Large intestine (tissue), 12 donors: ENCODE measurements around the gene ETDC. TPM values are rescaled to one million over a fixed set of nuclear protein-coding genes. Genes with fewer than 3 reads are reported as not detected.
"Not testable (repeated sequence)": the region's sequence is repeated elsewhere in the genome, so short reads cannot be mapped to it uniquely, and the experiment has no call there.

Source experiments
- DNase-seq, 2 donors: peaks; one replicate each; pipeline versions ENCODE4 v3.0.0 to v3.0.0-alpha.2; 2013
- H3K27ac ChIP-seq: one replicate; pipeline ENCODE4 v1.5.1; 2013; ENCODE audit warnings: low read length
- H3K27me3 ChIP-seq: 2 replicates; pipeline ENCODE4 v1.6.1; 2013; ENCODE audit warnings: low read length; ENCODE audit not compliant: control insufficient read depth, insufficient read depth
- H3K36me3 ChIP-seq: 2 replicates; pipeline ENCODE4 v1.6.1; 2013; ENCODE audit warnings: low read length; ENCODE audit not compliant: control insufficient read depth, insufficient read depth
- H3K4me1 ChIP-seq: one replicate; pipeline ENCODE4 v1.6.1; 2013; ENCODE audit warnings: low read length; ENCODE audit not compliant: control insufficient read depth, insufficient read depth
- H3K4me3 ChIP-seq: one replicate; pipeline ENCODE4 v1.5.1; 2013; ENCODE audit warnings: low read length
- H3K9me3 ChIP-seq: one replicate; pipeline ENCODE4 v1.6.1; 2013; ENCODE audit warnings: mild to moderate bottlenecking, low read depth, low read length, moderate library complexity; ENCODE audit not compliant: control insufficient read depth
- WGBS: methylation state at CpG from one replicate; pipeline ENCODE4 v1.1.5; 2013; ENCODE audit warnings: low lambda C conversion rate; ENCODE audit not compliant: insufficient coverage; 5-methylcytosine and 5-hydroxymethylcytosine counted together
- long read RNA-seq, 11 donors: transcript quantifications; one replicate each; lab custom pipeline, GENCODE V29; 2026
- polyA plus RNA-seq: library from polyadenylated mRNA; unstranded; fragments of 120-200 nt; gene quantifications from one replicate; pipeline ENCODE4 v1.2.1, GENCODE V29; 2013

Gene ETDC
- not detected for polyA plus RNA-seq
- long read RNA-seq, donor 1, result 0 reads
- long read RNA-seq, donor 2, result 0 reads
- long read RNA-seq, donor 3, result 0 reads
- long read RNA-seq, donor 4, result 0 reads
- long read RNA-seq, donor 5, result 0 reads
- long read RNA-seq, donor 6, result 0 reads
- long read RNA-seq, donor 7, result 0 reads
- long read RNA-seq, donor 8, result 0 reads
- long read RNA-seq, donor 9, partial matches to known transcripts, result 0 of 1 reads
- long read RNA-seq, donor 9, other reads (novel, unspliced or antisense), result 0 of 1 reads
- long read RNA-seq, donor 10, result 0 reads
- long read RNA-seq, donor 11, result 0 reads

- no peak for DNase-seq
- Histone ChIP-seq H3K4me1 (no peaks in the 10 kb centered on the region), H3K4me3 (no peak within 1 kb of the TSS), H3K36me3 (no peaks in the 10 kb centered on the region), H3K27ac (no peak within 1 kb of the TSS), H3K27me3 (no peaks in the 10 kb centered on the region), H3K9me3 (no peaks in the 10 kb centered on the region)
- no CpG with 5 or more reads among the region's 1 CpG for WGBS
Measured at GRCh38 chrX:135309430-135309923, at the start of gene ETDC. TSS of gene ETDC (plus strand) at chrX:135309480. CDS start at chrX:135309480, 0 bp downstream.

DNA sequence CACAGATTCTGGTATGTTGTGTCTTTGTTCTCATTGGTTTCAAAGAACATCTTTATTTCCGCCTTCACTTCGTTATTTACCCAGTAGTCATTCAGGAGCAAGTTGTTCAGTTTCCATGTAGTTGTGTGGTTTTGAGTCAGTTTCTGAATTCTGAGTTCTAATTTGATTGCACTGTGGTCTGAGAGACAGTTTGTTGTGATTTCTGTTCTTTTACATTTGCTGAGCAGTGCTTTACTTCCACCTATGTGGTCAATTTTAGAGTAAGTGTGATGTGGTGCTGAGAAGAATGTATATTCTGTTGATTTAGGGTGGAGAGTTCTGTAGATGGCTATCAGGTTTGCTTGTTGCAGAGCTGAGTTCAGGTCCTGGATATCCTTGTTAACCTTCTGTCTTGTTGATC lies 48.3 kb upstream of the ETDC start:
- not testable (repeated sequence) for H3K4me3 ChIP-seq, H3K9me3 ChIP-seq, H3K27me3 ChIP-seq, H3K27ac ChIP-seq, DNase-seq, H3K36me3 ChIP-seq, H3K4me1 ChIP-seq
- WGBS, result no CpG with 5 or more reads among the region's 2 CpGs

GRCh38 chrX:135263376-135263775 lies 45.9 kb upstream of the ETDC start:
- H3K27ac ChIP-seq, H3K4me3 ChIP-seq, H3K9me3 ChIP-seq, DNase-seq, H3K4me1 ChIP-seq, H3K36me3 ChIP-seq, H3K27me3 ChIP-seq: not testable (repeated sequence)
- whole genome bisulfite sequencing, result no CpG with 5 or more reads among the region's 8 CpGs

GRCh38 chrX:135264206-135264605 lies 45.1 kb upstream of the ETDC start:
- Histone ChIP-seq H3K4me1 (no peaks in the 10 kb centered on the region), H3K9me3 (no peaks in the 10 kb centered on the region), H3K27ac (no peak overlapping the region), H3K36me3 (no peaks in the 10 kb centered on the region), H3K27me3 (no peaks in the 10 kb centered on the region), H3K4me3 (no peak overlapping the region)
- WGBS, result no CpG with 5 or more reads among the region's 4 CpGs
- no peak for DNase-seq

DNA sequence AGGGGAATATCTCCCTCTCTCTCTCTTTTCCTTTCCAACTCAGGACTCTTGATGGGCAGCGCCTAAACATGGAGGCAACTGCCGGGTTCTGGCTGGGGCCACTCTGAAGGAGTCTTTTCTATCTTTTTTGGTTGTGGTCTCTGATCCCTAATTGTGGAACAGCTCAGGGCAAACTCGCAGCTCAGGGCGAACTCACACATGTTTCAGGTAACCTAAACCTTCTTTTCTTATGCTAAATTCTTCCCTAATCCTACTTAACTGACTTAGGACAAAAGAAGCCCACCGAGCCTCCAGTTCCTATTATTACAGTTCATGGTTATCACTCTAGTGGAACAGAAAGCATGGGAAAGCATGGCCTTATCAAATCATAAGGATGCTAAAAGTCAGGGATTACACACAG lies 36.1 kb upstream of the ETDC start:
- Histone ChIP-seq H3K4me1 (no peaks in the 10 kb centered on the region), H3K27ac (no peak overlapping the region)
- DNase-seq, result no peak

DNA sequence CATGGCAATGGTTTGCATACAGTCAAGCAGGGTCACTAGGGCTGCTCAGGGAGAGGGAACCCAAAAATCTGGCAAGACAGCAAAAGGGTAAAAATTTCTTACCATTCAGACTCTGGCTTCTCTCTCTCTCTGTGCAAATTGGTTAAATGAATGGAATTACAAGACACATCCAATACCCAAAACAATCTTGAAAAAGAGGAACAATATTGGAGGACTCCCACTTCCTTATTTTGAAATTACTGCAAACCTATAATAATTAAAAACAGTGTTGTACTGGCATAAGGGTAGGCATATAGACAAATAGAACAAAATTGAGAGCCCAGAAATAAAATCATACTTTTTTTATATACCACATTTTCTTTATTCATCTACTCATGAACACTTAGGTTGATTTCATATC lies 33.3 kb upstream of the ETDC start:
- no peak for DNase-seq
- Histone ChIP-seq H3K27ac (no peak overlapping the region), H3K36me3 (no peaks in the 10 kb centered on the region), H3K4me1 (no peaks in the 10 kb centered on the region), H3K4me3 (no peak overlapping the region), H3K27me3 (no peaks in the 10 kb centered on the region), H3K9me3 (no peaks in the 10 kb centered on the region)

More for the DNA sequence above, 36.1 kb upstream of the ETDC start:
- WGBS, result no CpG with 5 or more reads among the region's 5 CpGs
- H3K9me3 ChIP-seq, result no peaks in the 10 kb centered on the region
- no peaks in the 10 kb centered on the region for H3K36me3 ChIP-seq
- H3K27me3 ChIP-seq, result no peaks in the 10 kb centered on the region
- no peak overlapping the region for H3K4me3 ChIP-seq

GRCh38 chrX:135287266-135287823 lies 21.9 kb upstream of the ETDC start:
- 100% methylated on average over 1 of the region's 2 CpGs for WGBS
- no peaks in the 10 kb centered on the region for H3K27me3 ChIP-seq
- no peak for DNase-seq

DNA sequence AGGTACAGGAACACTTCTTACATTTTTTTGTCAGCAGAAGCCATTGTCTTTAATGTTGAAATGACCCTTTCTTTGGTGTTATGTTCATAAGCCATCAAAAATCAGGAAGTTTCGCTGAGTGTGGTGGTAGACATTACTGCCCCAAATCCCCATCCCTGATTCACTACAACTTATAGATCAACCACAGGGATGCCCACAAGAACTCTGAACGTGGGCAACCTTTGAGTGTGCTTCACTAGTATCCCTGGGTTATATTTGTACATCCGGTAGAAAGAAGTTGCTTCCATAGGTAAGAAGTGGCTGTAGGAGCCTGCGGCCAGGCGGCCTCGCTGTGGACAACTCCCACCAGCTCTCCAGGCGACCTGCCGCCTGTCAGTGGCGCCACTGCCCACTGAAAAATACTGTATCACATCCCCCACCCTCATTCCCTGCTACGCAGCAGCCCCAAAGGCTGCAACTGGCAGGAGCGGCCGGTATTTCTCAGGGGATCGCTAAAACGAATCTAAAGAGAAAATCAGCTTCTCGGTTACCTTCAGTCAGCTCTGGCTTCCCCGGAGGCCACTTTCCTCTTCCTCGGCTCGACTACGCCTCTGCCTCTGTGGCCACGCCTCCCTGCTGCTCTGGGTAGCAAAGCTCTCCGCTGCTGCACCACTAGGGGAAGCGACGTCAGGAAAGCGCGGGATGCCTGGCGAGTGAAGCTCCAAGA lies 13.9 kb upstream of the ETDC start:
- WGBS, result no CpG with 5 or more reads among the region's 26 CpGs

More at GRCh38 chrX:135287266-135287823, 21.9 kb upstream of the ETDC start:
- no peak overlapping the region for H3K27ac ChIP-seq
- H3K9me3 ChIP-seq, result peaks cover 8% of the 10 kb centered on the region
- peaks cover 5% of the 10 kb centered on the region for H3K36me3 ChIP-seq
- H3K4me3 ChIP-seq, result no peak overlapping the region
- H3K4me1 ChIP-seq, result no peaks in the 10 kb centered on the region

DNA sequence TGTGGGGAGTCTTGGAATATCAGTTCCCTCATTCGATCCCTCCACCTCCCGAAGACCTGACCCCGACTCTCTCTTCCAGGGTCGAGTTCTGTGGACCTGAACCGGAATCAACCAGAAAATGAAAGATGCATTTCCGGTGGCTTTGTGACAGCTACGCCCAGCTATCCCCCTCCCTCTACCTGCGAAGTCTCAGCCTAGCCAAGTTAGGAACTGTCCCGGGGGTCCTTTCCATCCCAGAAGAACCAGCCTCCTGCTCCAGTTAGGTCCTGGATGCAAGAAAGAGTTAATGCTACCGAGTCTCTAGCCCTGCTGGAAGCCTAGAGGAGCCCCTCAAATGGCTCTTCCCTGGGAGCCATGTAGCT lies 13.4 kb upstream of the ETDC start:
- H3K27me3 ChIP-seq, result no peaks in the 10 kb centered on the region
- no peaks in the 10 kb centered on the region for H3K9me3 ChIP-seq
- DNase-seq, result peak in 1 of 2 donors; percentile 1
- no peak overlapping the region for H3K27ac ChIP-seq
- peak overlapping the region; percentile 38 for H3K4me3 ChIP-seq
- H3K4me1 ChIP-seq, result no peaks in the 10 kb centered on the region
- H3K36me3 ChIP-seq, result peaks cover 10% of the 10 kb centered on the region
- WGBS, result no CpG with 5 or more reads among the region's 10 CpGs

More for the DNA sequence above, 13.9 kb upstream of the ETDC start:
- H3K4me3 ChIP-seq, result peak overlapping the region; percentile 38
- no peaks in the 10 kb centered on the region for H3K4me1 ChIP-seq
- H3K27ac ChIP-seq, result no peak overlapping the region
- DNase-seq, result peak; percentile 9 to 39
- H3K27me3 ChIP-seq, result no peaks in the 10 kb centered on the region
- peaks cover 10% of the 10 kb centered on the region for H3K36me3 ChIP-seq
- H3K9me3 ChIP-seq, result no peaks in the 10 kb centered on the region

- no CpG with 5 or more reads among the region's 5 CpGs for WGBS
- Histone ChIP-seq H3K36me3 (no peaks in the 10 kb centered on the region), H3K27me3 (no peaks in the 10 kb centered on the region), H3K4me3 (no peak overlapping the region), H3K27ac (no peak overlapping the region), H3K9me3 (no peaks in the 10 kb centered on the region), H3K4me1 (no peaks in the 10 kb centered on the region)
- DNase-seq, result no peak
Measured at GRCh38 chrX:135302269-135302873, 6.9 kb upstream of the ETDC start.
